ENCODE data around the gene GLRX.

GLRX gene

GRCh38 chr5:95803271-95804148 lies 19.0 kb downstream of the GLRX start:
- H3K27ac ChIP-seq: peak overlapping the region; percentile 40
- no peaks in the 10 kb centered on the region for H3K36me3 ChIP-seq (ENCODE audit: control insufficient read depth, insufficient read depth, low read length)
- peaks cover 17% of the 10 kb centered on the region for H3K4me1 ChIP-seq
- TF ChIP-seq CTCF (IDR thresholded peaks at IDR 0.05): no peak
- H3K79me2 ChIP-seq: peaks cover 3% of the 10 kb centered on the region
- H3K9ac ChIP-seq: no peak overlapping the region
- H3K9me3 ChIP-seq (ENCODE audit: control insufficient read depth, low read length): no peaks in the 10 kb centered on the region
- peak overlapping the region; percentile 34 for H2AFZ ChIP-seq
- no peaks in the 10 kb centered on the region for H3K27me3 ChIP-seq (ENCODE audit: control insufficient read depth, insufficient read depth, low read length)
- H3K4me3 ChIP-seq (ENCODE audit: low read depth, low read length): no peak overlapping the region
- H3K4me2 ChIP-seq (ENCODE audit: low read length): no peak overlapping the region

- Histone ChIP-seq H2AFZ (peak overlapping the region; percentile 5), H3K4me1 (peaks cover 17% of the 10 kb centered on the region), H3K4me3 (ENCODE audit: low read depth, low read length) (no peak overlapping the region), H3K36me3 (ENCODE audit: control insufficient read depth, insufficient read depth, low read length) (no peaks in the 10 kb centered on the region), H3K79me2 (peaks cover 3% of the 10 kb centered on the region), H3K27ac (no peak overlapping the region), H3K27me3 (ENCODE audit: control insufficient read depth, insufficient read depth, low read length) (no peaks in the 10 kb centered on the region), H3K9ac (no peak overlapping the region), H3K9me3 (ENCODE audit: control insufficient read depth, low read length) (no peaks in the 10 kb centered on the region), H3K4me2 (ENCODE audit: low read length) (no peak overlapping the region)
- no peak for TF ChIP-seq CTCF (IDR thresholded peaks at IDR 0.05)
These were observed 20.6 kb downstream of the GLRX start for GRCh38 chr5:95801961-95802360.

GRCh38 chr5:95801532-95801931 lies 21.0 kb downstream of the GLRX start:
- Histone ChIP-seq H3K4me1 (peaks cover 17% of the 10 kb centered on the region), H3K9me3 (ENCODE audit: control insufficient read depth, low read length) (no peaks in the 10 kb centered on the region), H3K4me2 (ENCODE audit: low read length) (no peak overlapping the region), H2AFZ (no peak overlapping the region), H3K4me3 (ENCODE audit: low read depth, low read length) (no peak overlapping the region), H3K27ac (no peak overlapping the region), H3K79me2 (peaks cover 3% of the 10 kb centered on the region), H3K27me3 (ENCODE audit: control insufficient read depth, insufficient read depth, low read length) (no peaks in the 10 kb centered on the region), H3K9ac (no peak overlapping the region), H3K36me3 (ENCODE audit: control insufficient read depth, insufficient read depth, low read length) (no peaks in the 10 kb centered on the region)
- TF ChIP-seq CTCF (IDR thresholded peaks at IDR 0.05): no peak

- no peak overlapping the region for H3K4me2 ChIP-seq (ENCODE audit: low read length)
- H3K27me3 ChIP-seq (ENCODE audit: control insufficient read depth, insufficient read depth, low read length): no peaks in the 10 kb centered on the region
- H3K9ac ChIP-seq: no peak overlapping the region
- no peak overlapping the region for H2AFZ ChIP-seq
- H3K4me1 ChIP-seq: peaks cover 17% of the 10 kb centered on the region
- TF ChIP-seq CTCF (IDR thresholded peaks at IDR 0.05): no peak
- no peaks in the 10 kb centered on the region for H3K36me3 ChIP-seq (ENCODE audit: control insufficient read depth, insufficient read depth, low read length)
- H3K27ac ChIP-seq: no peak overlapping the region
- H3K9me3 ChIP-seq (ENCODE audit: control insufficient read depth, low read length): no peaks in the 10 kb centered on the region
- no peak overlapping the region for H3K4me3 ChIP-seq (ENCODE audit: low read depth, low read length)
- H3K79me2 ChIP-seq: peaks cover 3% of the 10 kb centered on the region
These were observed 22.0 kb downstream of the GLRX start for GRCh38 chr5:95800553-95800952.
